ENCODE data around the gene ANK2.

Gene ANK2

GRCh38 chr4:113113151-113113550, 63.7 kb downstream of the ANK2 start:
- no peaks in the 10 kb centered on the region for H3F3A ChIP-seq (ENCODE audit: insufficient read depth, low read length)
- H3K4me1 ChIP-seq (ENCODE audit: insufficient read depth, low read length, severe bottlenecking) = no peaks in the 10 kb centered on the region
- TF ChIP-seq CTCF (IDR thresholded peaks at IDR 0.05; ENCODE audit: low read length) (no peak), EZH2 (IDR thresholded peaks at IDR 0.05; ENCODE audit: borderline replicate concordance, low read length) (no peak)

GRCh38 chr4:113114884-113115283, 65.4 kb downstream of the ANK2 start:
- no peaks in the 10 kb centered on the region for H3K36me3 ChIP-seq (ENCODE audit: insufficient read depth, low read length)
- H3K4me3 ChIP-seq (ENCODE audit: low read depth, low read length, poor library complexity, severe bottlenecking) = no peak overlapping the region
- no peaks in the 10 kb centered on the region for H3K27me3 ChIP-seq (ENCODE audit: insufficient read depth, low read length)
- no peak overlapping the region for H3K27ac ChIP-seq (ENCODE audit: low read depth, low read length, poor library complexity, severe bottlenecking)
- no peak overlapping the region for H3K9ac ChIP-seq (ENCODE audit: low read length)
- H3K9me2 ChIP-seq (ENCODE audit: low read depth, low read length) = no peaks in the 10 kb centered on the region
- H3K79me2 ChIP-seq (ENCODE audit: insufficient read depth, low read length) = no peaks in the 10 kb centered on the region
- no peaks in the 10 kb centered on the region for H3F3A ChIP-seq (ENCODE audit: insufficient read depth, low read length)
- no peaks in the 10 kb centered on the region for H4K20me1 ChIP-seq (ENCODE audit: insufficient read depth, low read length)
- H2AFZ ChIP-seq (ENCODE audit: low read length) = no peak overlapping the region
- TF ChIP-seq EZH2 (IDR thresholded peaks at IDR 0.05; ENCODE audit: borderline replicate concordance, low read length) = no peak
- TF ChIP-seq CTCF (IDR thresholded peaks at IDR 0.05; ENCODE audit: low read length) = no peak
- no peaks in the 10 kb centered on the region for H3K9me3 ChIP-seq (ENCODE audit: low read length)
- H3K4me1 ChIP-seq (ENCODE audit: insufficient read depth, low read length, severe bottlenecking) = no peaks in the 10 kb centered on the region
- H3K4me2 ChIP-seq (ENCODE audit: low read length) = no peak overlapping the region

More at GRCh38 chr4:113113151-113113550, 63.7 kb downstream of the ANK2 start:
- Histone ChIP-seq H3K36me3 (ENCODE audit: insufficient read depth, low read length) (no peaks in the 10 kb centered on the region), H3K9me3 (ENCODE audit: low read length) (no peaks in the 10 kb centered on the region), H3K9me2 (ENCODE audit: low read depth, low read length) (no peaks in the 10 kb centered on the region), H3K9ac (ENCODE audit: low read length) (no peak overlapping the region), H4K20me1 (ENCODE audit: insufficient read depth, low read length) (no peaks in the 10 kb centered on the region), H2AFZ (ENCODE audit: low read length) (no peak overlapping the region), H3K4me2 (ENCODE audit: low read length) (no peak overlapping the region), H3K4me3 (ENCODE audit: low read depth, low read length, poor library complexity, severe bottlenecking) (no peak overlapping the region), H3K27me3 (ENCODE audit: insufficient read depth, low read length) (no peaks in the 10 kb centered on the region), H3K79me2 (ENCODE audit: insufficient read depth, low read length) (no peaks in the 10 kb centered on the region), H3K27ac (ENCODE audit: low read depth, low read length, poor library complexity, severe bottlenecking) (no peak overlapping the region)

GRCh38 chr4:113116414-113117357, 67.2 kb downstream of the ANK2 start:
- Histone ChIP-seq H3K4me3 (ENCODE audit: low read depth, low read length, poor library complexity, severe bottlenecking) (no peak overlapping the region), H3K79me2 (ENCODE audit: insufficient read depth, low read length) (no peaks in the 10 kb centered on the region), H3K9me3 (ENCODE audit: low read length) (no peaks in the 10 kb centered on the region), H3F3A (ENCODE audit: insufficient read depth, low read length) (no peaks in the 10 kb centered on the region), H3K9ac (ENCODE audit: low read length) (no peak overlapping the region), H3K9me2 (ENCODE audit: low read depth, low read length) (no peaks in the 10 kb centered on the region), H4K20me1 (ENCODE audit: insufficient read depth, low read length) (no peaks in the 10 kb centered on the region), H2AFZ (ENCODE audit: low read length) (no peak overlapping the region), H3K4me1 (ENCODE audit: insufficient read depth, low read length, severe bottlenecking) (no peaks in the 10 kb centered on the region), H3K4me2 (ENCODE audit: low read length) (no peak overlapping the region), H3K27me3 (ENCODE audit: insufficient read depth, low read length) (no peaks in the 10 kb centered on the region), H3K27ac (ENCODE audit: low read depth, low read length, poor library complexity, severe bottlenecking) (no peak overlapping the region), H3K36me3 (ENCODE audit: insufficient read depth, low read length) (no peaks in the 10 kb centered on the region)
- TF ChIP-seq CTCF (IDR thresholded peaks at IDR 0.05; ENCODE audit: low read length) (no peak), EZH2 (IDR thresholded peaks at IDR 0.05; ENCODE audit: borderline replicate concordance, low read length) (no peak)

Data from OCI-LY1 (cell line).